Measurements from ENCODE around the gene DNAJB1.

- TF ChIP-seq, protein P1, sequence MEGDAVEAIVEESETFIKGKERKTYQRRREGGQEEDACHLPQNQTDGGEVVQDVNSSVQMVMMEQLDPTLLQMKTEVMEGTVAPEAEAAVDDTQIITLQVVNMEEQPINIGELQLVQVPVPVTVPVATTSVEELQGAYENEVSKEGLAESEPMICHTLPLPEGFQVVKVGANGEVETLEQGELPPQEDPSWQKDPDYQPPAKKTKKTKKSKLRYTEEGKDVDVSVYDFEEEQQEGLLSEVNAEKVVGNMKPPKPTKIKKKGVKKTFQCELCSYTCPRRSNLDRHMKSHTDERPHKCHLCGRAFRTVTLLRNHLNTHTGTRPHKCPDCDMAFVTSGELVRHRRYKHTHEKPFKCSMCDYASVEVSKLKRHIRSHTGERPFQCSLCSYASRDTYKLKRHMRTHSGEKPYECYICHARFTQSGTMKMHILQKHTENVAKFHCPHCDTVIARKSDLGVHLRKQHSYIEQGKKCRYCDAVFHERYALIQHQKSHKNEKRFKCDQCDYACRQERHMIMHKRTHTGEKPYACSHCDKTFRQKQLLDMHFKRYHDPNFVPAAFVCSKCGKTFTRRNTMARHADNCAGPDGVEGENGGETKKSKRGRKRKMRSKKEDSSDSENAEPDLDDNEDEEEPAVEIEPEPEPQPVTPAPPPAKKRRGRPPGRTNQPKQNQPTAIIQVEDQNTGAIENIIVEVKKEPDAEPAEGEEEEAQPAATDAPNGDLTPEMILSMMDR (IDR thresholded peaks at IDR 0.05; ENCODE audit: low read depth, low read length, poor library complexity, severe bottlenecking) = no peak
- no peak for TF ChIP-seq EZH2phosphoT487 (IDR thresholded peaks at IDR 0.05; ENCODE audit: borderline replicate concordance, low read length)
Measured at GRCh38 chr19:14533450-14533849, 15.3 kb upstream of the DNAJB1 start.

All from DOHH2 (cell line).